Measurements from ENCODE around the gene RIOK1.

DNA sequence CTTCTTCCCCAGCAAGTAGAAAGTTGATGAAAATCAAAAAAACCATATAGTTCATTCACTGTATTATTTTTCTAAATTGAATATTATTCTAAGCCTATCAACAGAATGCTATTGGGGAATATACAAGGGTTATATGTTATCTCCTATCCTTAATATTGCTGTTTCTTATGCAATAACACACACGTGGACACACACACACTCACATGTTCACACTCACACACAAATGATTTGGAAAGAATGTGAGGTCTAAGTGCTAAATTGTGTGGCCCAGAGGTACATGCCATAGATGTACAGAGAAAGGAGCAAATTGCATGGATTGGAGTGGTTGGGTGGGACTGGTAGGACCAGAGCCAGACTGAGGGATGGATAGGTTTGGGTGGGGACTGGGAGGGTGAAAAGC, 45.1 kb downstream of the RIOK1 start:
- TF ChIP-seq, protein P1, sequence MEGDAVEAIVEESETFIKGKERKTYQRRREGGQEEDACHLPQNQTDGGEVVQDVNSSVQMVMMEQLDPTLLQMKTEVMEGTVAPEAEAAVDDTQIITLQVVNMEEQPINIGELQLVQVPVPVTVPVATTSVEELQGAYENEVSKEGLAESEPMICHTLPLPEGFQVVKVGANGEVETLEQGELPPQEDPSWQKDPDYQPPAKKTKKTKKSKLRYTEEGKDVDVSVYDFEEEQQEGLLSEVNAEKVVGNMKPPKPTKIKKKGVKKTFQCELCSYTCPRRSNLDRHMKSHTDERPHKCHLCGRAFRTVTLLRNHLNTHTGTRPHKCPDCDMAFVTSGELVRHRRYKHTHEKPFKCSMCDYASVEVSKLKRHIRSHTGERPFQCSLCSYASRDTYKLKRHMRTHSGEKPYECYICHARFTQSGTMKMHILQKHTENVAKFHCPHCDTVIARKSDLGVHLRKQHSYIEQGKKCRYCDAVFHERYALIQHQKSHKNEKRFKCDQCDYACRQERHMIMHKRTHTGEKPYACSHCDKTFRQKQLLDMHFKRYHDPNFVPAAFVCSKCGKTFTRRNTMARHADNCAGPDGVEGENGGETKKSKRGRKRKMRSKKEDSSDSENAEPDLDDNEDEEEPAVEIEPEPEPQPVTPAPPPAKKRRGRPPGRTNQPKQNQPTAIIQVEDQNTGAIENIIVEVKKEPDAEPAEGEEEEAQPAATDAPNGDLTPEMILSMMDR (IDR thresholded peaks at IDR 0.05; ENCODE audit: control extremely low read depth in 1 of 3, insufficient read depth in 1 of 3, low read depth in 1 of 3, low read length in 3 of 3): no peak
- no peak for TF ChIP-seq EZH2 (IDR thresholded peaks at IDR 0.05; ENCODE audit: low read depth, low read length, severe bottlenecking)
- TF ChIP-seq SIX5 (IDR thresholded peaks at IDR 0.05; ENCODE audit: low read depth, low read length): no peak
- TF ChIP-seq CHD1 (IDR thresholded peaks at IDR 0.05; ENCODE audit: low read depth, low read length): no peak
- no peak for TF ChIP-seq SRF (IDR thresholded peaks at IDR 0.05; ENCODE audit: low read depth, low read length)
- TF ChIP-seq POLR2A (IDR thresholded peaks at IDR 0.05; ENCODE audit: control extremely low read depth in 1 of 2, low read depth in 2 of 2, low read length in 2 of 2): no peak

All from H1 (cell line).